GM18858 (cell line): ENCODE data around the gene UNC119B.

Experiments used
- ATAC-seq: cut with Tn5 transposase; IDR thresholded peaks from one replicate; pipeline ENCODE4 v1.9.1; 2021; ENCODE audit not compliant: unreplicated experiment

UNC119B gene

DNA sequence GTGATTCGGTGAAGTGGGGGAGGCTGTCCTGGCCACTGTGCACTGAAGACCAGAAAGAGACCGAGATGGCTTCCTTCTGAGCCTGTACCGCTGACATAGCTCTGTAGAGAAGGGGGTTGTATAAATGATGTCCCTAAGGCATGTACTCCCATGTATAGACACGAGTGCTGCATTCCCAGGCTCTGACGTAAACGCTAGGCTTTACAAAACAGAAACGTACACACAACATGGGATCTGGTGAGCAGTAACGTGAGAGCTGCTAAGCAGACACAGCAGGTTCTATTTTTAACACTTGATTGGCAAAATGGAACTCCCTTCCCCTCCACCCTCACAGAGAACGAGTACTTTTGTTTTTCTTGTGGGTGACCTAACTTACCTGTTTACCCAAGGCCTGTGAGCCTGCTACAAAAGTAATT lies 51.3 kb downstream of the UNC119B start:
- no peak for ATAC-seq

DNA sequence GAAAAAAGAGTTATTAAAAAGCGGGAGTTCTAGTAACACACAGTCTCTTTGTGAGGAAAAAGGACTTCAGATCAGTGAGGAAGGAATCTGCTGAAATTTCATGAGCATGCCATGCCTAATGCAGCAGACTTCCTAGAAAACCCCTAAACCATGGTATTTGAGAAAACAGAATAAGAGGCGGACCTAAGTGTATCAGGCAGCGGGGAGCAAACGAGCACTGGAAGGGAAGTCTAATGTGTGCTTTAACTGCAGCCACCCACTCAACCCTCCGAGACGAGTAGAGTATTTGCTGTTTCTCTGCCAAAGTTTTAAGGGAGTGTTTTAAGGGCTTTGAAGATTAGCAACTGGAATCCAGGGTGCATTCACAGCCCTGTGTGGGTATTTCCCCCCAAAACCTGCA lies 51.8 kb downstream of the UNC119B start:
- ATAC-seq, result no peak

DNA sequence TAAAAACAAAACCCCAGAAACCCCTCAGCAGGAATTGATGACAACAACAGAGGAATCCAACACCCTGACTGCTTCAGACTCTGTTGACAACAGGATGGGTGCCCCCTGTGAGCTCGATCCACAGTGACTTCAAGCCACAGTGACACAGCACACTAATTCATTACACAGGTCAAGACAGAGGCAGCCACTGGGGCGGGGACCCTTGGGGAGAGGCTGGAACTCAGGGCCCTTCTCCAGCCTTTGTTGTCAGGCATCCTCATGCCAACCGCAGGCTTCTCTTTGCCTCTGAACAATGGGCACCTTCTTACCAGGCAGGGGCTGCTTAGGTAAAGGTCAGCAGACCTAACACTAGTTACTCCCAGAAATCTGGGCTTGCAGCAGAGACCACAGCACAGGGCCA lies 53.0 kb downstream of the UNC119B start:
- no peak for ATAC-seq

- ATAC-seq, result no peak
Observed at GRCh38 chr12:120764816-120765215, 54.6 kb downstream of the UNC119B start.

GRCh38 chr12:120766566-120766965 lies 56.3 kb downstream of the UNC119B start:
- no peak for ATAC-seq

- no peak for ATAC-seq
Observed at GRCh38 chr12:120767071-120768024, 57.1 kb downstream of the UNC119B start.

GRCh38 chr12:120771097-120771496 lies 60.8 kb downstream of the UNC119B start:
- no peak for ATAC-seq
